Neuronal stem cell (in vitro differentiated cells): ENCODE measurements around the gene LRP1.
A peak's percentile ranks its signal among the peaks of the same experiment; 100 is the strongest.

ENCODE experiments used
- DNase-seq: peaks from one replicate; pipeline ENCODE4 v3.0.0-alpha.2; 2013; ENCODE audit warnings: low spot score
- H2AFZ ChIP-seq: one replicate; pipeline ENCODE4 v1.6.1; 2013; ENCODE audit warnings: mild to moderate bottlenecking, low read length, inconsistent platforms
- H2AK5ac ChIP-seq: 2 replicates; pipeline ENCODE4 v1.6.1; 2013; ENCODE audit warnings: low read depth, mild to moderate bottlenecking, inconsistent platforms, low read length, moderate library complexity, mixed read lengths
- H2BK120ac ChIP-seq: 2 replicates; pipeline ENCODE4 v1.6.1; 2013; ENCODE audit warnings: low read depth, mild to moderate bottlenecking, inconsistent platforms, low read length, moderate library complexity, mixed read lengths
- H2BK12ac ChIP-seq: one replicate; pipeline ENCODE4 v1.6.1; 2013; ENCODE audit warnings: low read length, inconsistent platforms
- H2BK15ac ChIP-seq: 2 replicates; pipeline ENCODE4 v1.6.1; 2013; ENCODE audit warnings: mild to moderate bottlenecking, low read length, inconsistent platforms, mixed read lengths
- H2BK5ac ChIP-seq: one replicate; pipeline ENCODE4 v1.6.1; 2013; ENCODE audit warnings: inconsistent platforms, mild to moderate bottlenecking, low read length, moderate library complexity
- H3K14ac ChIP-seq: one replicate; pipeline ENCODE4 v1.6.1; 2013; ENCODE audit warnings: low read length, inconsistent platforms
- H3K18ac ChIP-seq: 2 replicates; pipeline ENCODE4 v1.6.1; 2013; ENCODE audit warnings: low read length, inconsistent platforms
- H3K23ac ChIP-seq: 2 replicates; pipeline ENCODE4 v1.6.1; 2013; ENCODE audit warnings: low read depth, mild to moderate bottlenecking, mixed read lengths, low read length, inconsistent platforms; ENCODE audit not compliant: poor library complexity
- H3K27ac ChIP-seq: replicated peaks from 3 replicates; pipeline ENCODE4 v1.5.1; 2013; ENCODE audit warnings: low read length, inconsistent platforms
- H3K27me3 ChIP-seq, 3 experiments: 2 replicates each; pipeline ENCODE4 v1.6.1; 2013; ENCODE audit warnings: low read length in 3 of 3, mild to moderate bottlenecking in 2 of 3, inconsistent platforms in 1 of 3, low read depth in 1 of 3, mixed read lengths in 1 of 3, moderate library complexity in 1 of 3; ENCODE audit not compliant: control insufficient read depth in 3 of 3, insufficient read depth in 3 of 3
- H3K36me3 ChIP-seq, 2 donors: replicated peaks in 1 of 2; 2 replicates each; pipeline ENCODE4 v1.6.1; 2013; ENCODE audit warnings: low read length in 2 of 2; ENCODE audit not compliant: control insufficient read depth in 2 of 2, insufficient read depth in 2 of 2
- H3K4ac ChIP-seq: 2 replicates; pipeline ENCODE4 v1.6.1; 2013; ENCODE audit warnings: inconsistent platforms, mild to moderate bottlenecking, low read length, moderate library complexity
- H3K4me1 ChIP-seq, 2 donors: 1 replicate in 1 of 2; 2 replicates in 1 of 2; pipeline ENCODE4 v1.6.1; 2013; ENCODE audit warnings: low read length in 2 of 2, low read depth in 1 of 2; ENCODE audit not compliant: control insufficient read depth in 2 of 2, insufficient read depth in 1 of 2
- H3K4me2 ChIP-seq: one replicate; pipeline ENCODE4 v1.6.1; 2013; ENCODE audit warnings: mild to moderate bottlenecking, low read length, inconsistent platforms; ENCODE audit not compliant: insufficient read depth, poor library complexity, severe bottlenecking
- H3K4me3 ChIP-seq, 2 donors: 2 replicates each; pipeline ENCODE4 v1.5.1; 2013; ENCODE audit warnings: low read length in 2 of 2, mild to moderate bottlenecking in 2 of 2, inconsistent platforms in 1 of 2, moderate library complexity in 1 of 2
- H3K79me1 ChIP-seq: one replicate; pipeline ENCODE4 v1.6.1; 2013; ENCODE audit warnings: low read depth, mild to moderate bottlenecking, inconsistent platforms, low read length, moderate library complexity
- H3K9ac ChIP-seq: one replicate; pipeline ENCODE4 v1.6.1; 2013; ENCODE audit warnings: mild to moderate bottlenecking, low read depth, low read length, inconsistent platforms; ENCODE audit not compliant: poor library complexity
- H3K9me3 ChIP-seq, 2 donors: replicated peaks in 1 of 2; 2 replicates each; pipeline versions ENCODE3 to v1.6.1; 2013; ENCODE audit warnings: low read length in 2 of 2, mild to moderate bottlenecking in 2 of 2, inconsistent platforms in 1 of 2, low read depth in 1 of 2, mixed read lengths in 1 of 2, moderate library complexity in 1 of 2; ENCODE audit not compliant: control insufficient read depth in 2 of 2, insufficient read depth in 1 of 2
- H4K8ac ChIP-seq: one replicate; pipeline ENCODE4 v1.6.1; 2013; ENCODE audit warnings: low read depth, mild to moderate bottlenecking, inconsistent platforms, low read length, moderate library complexity
- H4K91ac ChIP-seq: one replicate; pipeline ENCODE4 v1.6.1; 2013; ENCODE audit warnings: low read length, low read depth, mild to moderate bottlenecking, inconsistent platforms; ENCODE audit not compliant: poor library complexity
- WGBS, 2 donors: extraction: QIAGEN DNeasy Blood & Tissue Kit; methylation state at CpG; one replicate each; pipeline ENCODE4 v1.1.7; 2013; ENCODE audit warnings: missing lambda C conversion rate in 2 of 2, mixed read lengths in 1 of 2; ENCODE audit not compliant: insufficient read length in 2 of 2, insufficient replicate concordance in 1 of 2; ENCODE audit errors: extremely low coverage in 2 of 2; 5-methylcytosine and 5-hydroxymethylcytosine counted together

The LRP1 gene

DNA sequence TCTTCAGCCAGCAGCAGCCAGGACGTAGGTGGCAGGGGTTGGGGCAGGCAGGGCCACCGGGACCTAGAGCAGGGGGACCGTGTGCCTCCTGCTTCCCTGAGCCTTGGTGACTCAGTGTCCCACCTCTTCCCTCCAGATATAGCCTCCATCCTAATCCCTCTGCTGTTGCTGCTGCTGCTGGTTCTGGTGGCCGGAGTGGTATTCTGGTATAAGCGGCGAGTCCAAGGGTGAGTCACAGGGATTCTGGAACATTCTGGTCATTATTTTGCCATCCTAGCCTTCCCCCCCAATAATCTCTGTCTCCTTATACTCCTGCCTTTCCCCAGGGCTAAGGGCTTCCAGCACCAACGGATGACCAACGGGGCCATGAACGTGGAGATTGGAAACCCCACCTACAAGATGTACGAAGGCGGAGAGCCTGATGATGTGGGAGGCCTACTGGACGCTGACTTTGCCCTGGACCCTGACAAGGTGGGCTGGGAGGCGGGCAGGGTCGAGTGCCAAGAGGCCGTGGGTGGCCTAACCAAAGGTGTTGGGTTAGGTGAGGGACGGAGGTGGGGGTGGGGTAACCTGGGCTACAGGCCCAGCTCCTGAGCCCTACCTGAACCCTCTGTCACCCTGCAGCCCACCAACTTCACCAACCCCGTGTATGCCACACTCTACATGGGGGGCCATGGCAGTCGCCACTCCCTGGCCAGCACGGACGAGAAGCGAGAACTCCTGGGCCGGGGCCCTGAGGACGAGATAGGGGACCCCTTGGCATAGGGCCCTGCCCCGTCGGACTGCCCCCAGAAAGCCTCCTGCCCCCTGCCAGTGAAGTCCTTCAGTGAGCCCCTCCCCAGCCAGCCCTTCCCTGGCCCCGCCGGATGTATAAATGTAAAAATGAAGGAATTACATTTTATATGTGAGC is 83.8 kb downstream of the LRP1 start:
- Histone ChIP-seq H2BK12ac (no peak overlapping the region), H3K4me1 (peaks cover 9 to 20% of the 10 kb centered on the region in 2 donors), H3K27ac (no peak overlapping the region), H2BK120ac (no peak overlapping the region), H3K9me3 (no peaks in the 10 kb centered on the region), H3K79me1 (no peaks in the 10 kb centered on the region), H3K23ac (no peak overlapping the region), H2AFZ (no peak overlapping the region), H4K91ac (no peak overlapping the region), H2BK5ac (no peak overlapping the region), H3K4me2 (no peak overlapping the region), H3K14ac (no peak overlapping the region), H3K36me3 (peaks cover 37 to 64% of the 10 kb centered on the region in 2 donors), H3K27me3 (peaks cover 17 to 34% (median 25%) of the 10 kb centered on the region in 3 experiments), H3K18ac (no peak overlapping the region), H2BK15ac (no peak overlapping the region), H3K4ac (no peak overlapping the region), H3K9ac (peak overlapping the region; percentile 2), H2AK5ac (no peak overlapping the region), H3K4me3 (no peak overlapping the region), H4K8ac (no peak overlapping the region)
- WGBS, 2 donors: no CpG with 5 or more reads among the region's 27 CpGs
- no peak for DNase-seq

DNA sequence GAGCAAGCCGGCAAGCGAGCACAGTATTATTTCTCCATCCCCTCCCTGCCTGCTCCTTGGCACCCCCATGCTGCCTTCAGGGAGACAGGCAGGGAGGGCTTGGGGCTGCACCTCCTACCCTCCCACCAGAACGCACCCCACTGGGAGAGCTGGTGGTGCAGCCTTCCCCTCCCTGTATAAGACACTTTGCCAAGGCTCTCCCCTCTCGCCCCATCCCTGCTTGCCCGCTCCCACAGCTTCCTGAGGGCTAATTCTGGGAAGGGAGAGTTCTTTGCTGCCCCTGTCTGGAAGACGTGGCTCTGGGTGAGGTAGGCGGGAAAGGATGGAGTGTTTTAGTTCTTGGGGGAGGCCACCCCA is 84.4 kb downstream of the LRP1 start:
- peaks cover 35 to 59% of the 10 kb centered on the region in 2 donors for H3K36me3 ChIP-seq
- H2BK5ac ChIP-seq: no peak overlapping the region
- no peaks in the 10 kb centered on the region for H3K9me3 ChIP-seq
- H4K8ac ChIP-seq: no peak overlapping the region
- no CpG with 5 or more reads among the region's 7 CpGs for WGBS, 2 donors
- H2BK12ac ChIP-seq: no peak overlapping the region
- H2BK15ac ChIP-seq: no peak overlapping the region
- H4K91ac ChIP-seq: no peak overlapping the region
- H2AFZ ChIP-seq: no peak overlapping the region
- H3K4me2 ChIP-seq: no peak overlapping the region
- H3K79me1 ChIP-seq: no peaks in the 10 kb centered on the region
- H3K27me3 ChIP-seq: peaks cover 23 to 40% (median 31%) of the 10 kb centered on the region in 3 experiments
- H3K4me1 ChIP-seq: peaks cover 13 to 26% of the 10 kb centered on the region in 2 donors
- no peak overlapping the region for H2AK5ac ChIP-seq
- no peak overlapping the region for H3K27ac ChIP-seq
- no peak overlapping the region for H3K18ac ChIP-seq
- H3K4ac ChIP-seq: no peak overlapping the region
- no peak overlapping the region for H3K4me3 ChIP-seq
- no peak overlapping the region for H3K23ac ChIP-seq
- H3K9ac ChIP-seq: no peak overlapping the region
- no peak overlapping the region for H3K14ac ChIP-seq
- DNase-seq: no peak
- H2BK120ac ChIP-seq: no peak overlapping the region

DNA sequence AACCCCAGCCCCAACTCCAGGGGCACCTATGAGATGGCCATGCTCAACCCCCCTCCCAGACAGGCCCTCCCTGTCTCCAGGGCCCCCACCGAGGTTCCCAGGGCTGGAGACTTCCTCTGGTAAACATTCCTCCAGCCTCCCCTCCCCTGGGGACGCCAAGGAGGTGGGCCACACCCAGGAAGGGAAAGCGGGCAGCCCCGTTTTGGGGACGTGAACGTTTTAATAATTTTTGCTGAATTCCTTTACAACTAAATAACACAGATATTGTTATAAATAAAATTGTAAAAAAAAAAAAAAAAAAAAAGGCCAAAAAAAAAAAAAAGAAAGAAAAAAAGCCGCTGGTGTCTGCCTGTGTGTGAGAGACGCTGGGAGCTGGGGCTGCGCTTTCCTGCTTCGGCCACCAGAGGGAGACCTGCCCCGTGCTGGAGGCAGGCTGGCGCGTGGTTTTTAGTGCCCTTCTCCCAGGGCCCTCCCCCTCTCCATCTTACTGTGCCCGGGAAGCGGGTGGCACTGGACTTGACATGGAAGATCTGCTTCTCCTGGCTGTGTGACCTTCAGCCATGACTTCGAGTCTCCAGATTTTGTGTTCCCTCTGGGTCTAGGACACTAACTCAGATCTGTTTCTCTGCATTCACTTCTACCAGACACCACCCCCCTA is 84.9 kb downstream of the LRP1 start:
- Histone ChIP-seq H3K79me1 (no peaks in the 10 kb centered on the region), H3K4ac (no peak overlapping the region), H3K23ac (no peak overlapping the region), H2AFZ (no peak overlapping the region), H3K14ac (no peak overlapping the region), H3K4me3 (no peak overlapping the region), H3K36me3 (peaks cover 32 to 54% of the 10 kb centered on the region in 2 donors), H3K9ac (no peak overlapping the region), H3K27ac (no peak overlapping the region), H3K4me1 (peaks cover 13 to 27% of the 10 kb centered on the region in 2 donors), H2BK15ac (no peak overlapping the region), H3K4me2 (no peak overlapping the region), H4K8ac (no peak overlapping the region), H2BK12ac (no peak overlapping the region), H2BK5ac (no peak overlapping the region), H3K18ac (no peak overlapping the region), H3K27me3 (peaks cover 27 to 45% (median 36%) of the 10 kb centered on the region in 3 experiments), H4K91ac (no peak overlapping the region), H2AK5ac (no peak overlapping the region), H2BK120ac (no peak overlapping the region), H3K9me3 (no peaks in the 10 kb centered on the region)
- DNase-seq: no peak
- no CpG with 5 or more reads among the region's 16 CpGs for WGBS, 2 donors

DNA sequence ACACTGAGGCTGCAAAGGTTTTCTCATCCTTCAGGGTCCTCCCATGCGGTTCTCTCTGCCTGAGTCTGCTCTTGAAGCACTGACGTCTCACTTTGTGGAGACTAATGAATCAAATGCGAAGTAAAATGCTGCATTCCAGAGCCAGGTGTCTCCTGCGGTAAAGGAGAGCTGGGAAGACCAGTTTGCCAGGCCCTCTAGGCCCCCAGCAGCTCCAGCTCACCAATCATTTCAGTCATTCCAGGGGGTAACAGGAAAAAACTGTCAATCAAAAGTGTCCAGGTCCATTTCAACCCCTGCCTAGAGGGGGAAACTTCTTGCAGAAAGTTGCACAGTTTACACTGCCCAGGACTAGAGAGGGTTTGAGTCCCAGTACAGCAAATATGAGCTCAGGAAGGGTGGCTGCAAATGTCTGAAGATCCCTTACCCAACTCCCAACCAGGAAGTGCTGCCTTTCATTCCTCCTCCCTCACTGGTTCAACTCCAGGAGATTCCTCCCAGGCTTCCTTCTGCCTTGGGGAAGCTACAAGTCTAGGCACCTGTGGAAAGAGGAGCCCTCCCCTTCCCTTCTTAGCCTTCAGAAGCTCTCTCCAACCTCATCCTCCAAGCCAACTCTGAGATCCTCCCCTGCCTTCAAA is 85.6 kb downstream of the LRP1 start:
- H3K4me3 ChIP-seq: no peak overlapping the region
- DNase-seq: no peak
- WGBS, 2 donors: no CpG with 5 or more reads among the region's 4 CpGs
- peaks cover 31 to 52% (median 43%) of the 10 kb centered on the region in 3 experiments for H3K27me3 ChIP-seq
- H3K4me1 ChIP-seq: peaks cover 13 to 27% of the 10 kb centered on the region in 2 donors
- no peak overlapping the region for H3K23ac ChIP-seq
- H3K36me3 ChIP-seq: peaks cover 28 to 47% of the 10 kb centered on the region in 2 donors
- H2AFZ ChIP-seq: no peak overlapping the region
- no peak overlapping the region for H4K8ac ChIP-seq
- H3K4me2 ChIP-seq: no peak overlapping the region
- H3K18ac ChIP-seq: no peak overlapping the region
- H4K91ac ChIP-seq: no peak overlapping the region
- H2BK15ac ChIP-seq: no peak overlapping the region
- H3K14ac ChIP-seq: no peak overlapping the region
- no peaks in the 10 kb centered on the region for H3K9me3 ChIP-seq
- H2BK5ac ChIP-seq: no peak overlapping the region
- H2AK5ac ChIP-seq: no peak overlapping the region
- H3K4ac ChIP-seq: no peak overlapping the region
- H2BK12ac ChIP-seq: no peak overlapping the region
- H3K27ac ChIP-seq: no peak overlapping the region
- no peak overlapping the region for H3K9ac ChIP-seq
- H2BK120ac ChIP-seq: no peak overlapping the region
- no peaks in the 10 kb centered on the region for H3K79me1 ChIP-seq
